ENCODE measurements around the gene COQ8A. TPM values are rescaled to one million over a fixed set of nuclear protein-coding genes. Genes with fewer than 3 reads are reported as not detected.

COQ8A gene
- total and polyA plus RNA-seq, 2 donors from 2014 or later: 29.4 to 44.1 TPM

GRCh38 chr1:226987179-226987536, 47.1 kb downstream of the COQ8A start:
- Histone ChIP-seq H3K9me3 (ENCODE audit: control insufficient read depth in 2 of 3, insufficient read depth in 1 of 3, low read length in 3 of 3) (no peaks in the 10 kb centered on the region), H3K4me3 (ENCODE audit: low read length in 3 of 3) (no peak overlapping the region), H3K9ac (ENCODE audit: low read length in 3 of 3) (no peak overlapping the region), H3K27me3 (ENCODE audit: control insufficient read depth, insufficient read depth, low read length) (no peaks in the 10 kb centered on the region), H3K4me1 (ENCODE audit: control insufficient read depth in 2 of 3, insufficient read depth in 2 of 3, low read depth in 1 of 3, low read length in 3 of 3) (peaks cover 0 to 7% (median 5%) of the 10 kb centered on the region in 3 donors), H3K36me3 (ENCODE audit: control insufficient read depth in 2 of 3, insufficient read depth in 3 of 3, low read length in 3 of 3) (peaks cover 0 to 20% (median 9%) of the 10 kb centered on the region in 3 donors), H3K27ac (ENCODE audit: low read depth in 2 of 2, low read length in 2 of 2) (no peak overlapping the region)
- FAIRE-seq: no peak
- intact Hi-C loops (cut with DNase I): no loop called here
- TF ChIP-seq, protein P1, sequence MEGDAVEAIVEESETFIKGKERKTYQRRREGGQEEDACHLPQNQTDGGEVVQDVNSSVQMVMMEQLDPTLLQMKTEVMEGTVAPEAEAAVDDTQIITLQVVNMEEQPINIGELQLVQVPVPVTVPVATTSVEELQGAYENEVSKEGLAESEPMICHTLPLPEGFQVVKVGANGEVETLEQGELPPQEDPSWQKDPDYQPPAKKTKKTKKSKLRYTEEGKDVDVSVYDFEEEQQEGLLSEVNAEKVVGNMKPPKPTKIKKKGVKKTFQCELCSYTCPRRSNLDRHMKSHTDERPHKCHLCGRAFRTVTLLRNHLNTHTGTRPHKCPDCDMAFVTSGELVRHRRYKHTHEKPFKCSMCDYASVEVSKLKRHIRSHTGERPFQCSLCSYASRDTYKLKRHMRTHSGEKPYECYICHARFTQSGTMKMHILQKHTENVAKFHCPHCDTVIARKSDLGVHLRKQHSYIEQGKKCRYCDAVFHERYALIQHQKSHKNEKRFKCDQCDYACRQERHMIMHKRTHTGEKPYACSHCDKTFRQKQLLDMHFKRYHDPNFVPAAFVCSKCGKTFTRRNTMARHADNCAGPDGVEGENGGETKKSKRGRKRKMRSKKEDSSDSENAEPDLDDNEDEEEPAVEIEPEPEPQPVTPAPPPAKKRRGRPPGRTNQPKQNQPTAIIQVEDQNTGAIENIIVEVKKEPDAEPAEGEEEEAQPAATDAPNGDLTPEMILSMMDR (IDR thresholded peaks at IDR 0.05; ENCODE audit: borderline replicate concordance, extremely low read depth, insufficient read depth): no peak
- DNase-seq: peak in 1 of 5 donors; percentile 61

DNA sequence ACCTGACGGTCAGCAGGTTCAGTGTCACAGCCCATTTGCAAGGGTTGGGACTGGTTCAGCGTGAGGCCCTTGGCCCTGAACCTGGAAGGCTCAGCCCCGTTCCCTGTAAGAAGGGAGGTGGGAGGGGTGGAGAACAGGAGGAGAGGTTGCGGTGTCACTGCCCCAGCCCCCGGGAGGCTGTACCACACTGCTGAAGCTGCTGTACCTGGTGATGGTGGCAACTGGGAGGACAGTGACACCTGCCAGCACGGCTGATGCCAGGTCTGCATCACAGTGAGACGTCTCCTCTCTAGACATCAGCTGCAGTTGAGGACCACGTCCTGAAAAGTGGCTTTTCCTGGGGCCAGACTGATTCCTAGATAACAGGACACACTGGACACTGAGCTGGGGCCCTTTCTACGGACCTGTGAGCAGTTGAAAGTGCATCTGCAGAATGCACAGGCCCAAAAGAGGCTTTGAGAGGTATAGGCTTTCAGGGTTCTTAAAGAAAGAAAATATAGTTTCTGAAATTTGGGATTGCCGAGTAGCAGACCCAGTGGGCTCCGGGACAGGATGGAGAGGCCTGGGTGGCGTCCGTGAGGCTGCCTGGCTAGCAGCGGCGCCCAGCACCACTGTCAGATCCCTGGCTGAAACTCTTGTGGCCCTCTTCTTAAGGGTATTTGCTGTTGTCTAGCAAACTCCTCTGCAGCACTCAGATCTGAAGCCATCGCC, 47.7 kb downstream of the COQ8A start:
- no peaks in the 10 kb centered on the region for H3K9me3 ChIP-seq (ENCODE audit: control insufficient read depth in 2 of 3, insufficient read depth in 1 of 3, low read length in 3 of 3)
- intact Hi-C loops (cut with DNase I): no loop called here
- no peak overlapping the region for H3K9ac ChIP-seq (ENCODE audit: low read length in 3 of 3)
- H3K4me1 ChIP-seq (ENCODE audit: control insufficient read depth in 2 of 3, insufficient read depth in 2 of 3, low read depth in 1 of 3, low read length in 3 of 3): peaks cover 0 to 13% (median 5%) of the 10 kb centered on the region in 3 donors
- no peaks in the 10 kb centered on the region for H3K27me3 ChIP-seq (ENCODE audit: control insufficient read depth, insufficient read depth, low read length)
- H3K4me3 ChIP-seq (ENCODE audit: low read length in 3 of 3): no peak overlapping the region
- peak in 1 of 5 donors; percentile 66 for DNase-seq
- H3K27ac ChIP-seq (ENCODE audit: low read depth in 2 of 2, low read length in 2 of 2): no peak overlapping the region
- TF ChIP-seq, protein P1 (IDR thresholded peaks at IDR 0.05; ENCODE audit: borderline replicate concordance, extremely low read depth, insufficient read depth): no peak
- H3K36me3 ChIP-seq (ENCODE audit: control insufficient read depth in 2 of 3, insufficient read depth in 3 of 3, low read length in 3 of 3): peaks cover 0 to 24% (median 9%) of the 10 kb centered on the region in 3 donors
- FAIRE-seq: no peak

- intact Hi-C loops (cut with DNase I): no loop called here
- FAIRE-seq (no peak), DNase-seq (no peak)
- Histone ChIP-seq H3K4me3 (ENCODE audit: low read length in 3 of 3) (no peak overlapping the region), H3K36me3 (ENCODE audit: control insufficient read depth in 2 of 3, insufficient read depth in 3 of 3, low read length in 3 of 3) (peaks cover 0 to 24% (median 9%) of the 10 kb centered on the region in 3 donors), H3K27ac (ENCODE audit: low read depth in 2 of 2, low read length in 2 of 2) (no peak overlapping the region), H3K4me1 (ENCODE audit: control insufficient read depth in 2 of 3, insufficient read depth in 2 of 3, low read depth in 1 of 3, low read length in 3 of 3) (peaks cover 0 to 16% (median 5%) of the 10 kb centered on the region in 3 donors), H3K9ac (ENCODE audit: low read length in 3 of 3) (no peak overlapping the region), H3K9me3 (ENCODE audit: control insufficient read depth in 2 of 3, insufficient read depth in 1 of 3, low read length in 3 of 3) (no peaks in the 10 kb centered on the region), H3K27me3 (ENCODE audit: control insufficient read depth, insufficient read depth, low read length) (no peaks in the 10 kb centered on the region)
- TF ChIP-seq, protein P1 (IDR thresholded peaks at IDR 0.05; ENCODE audit: borderline replicate concordance, extremely low read depth, insufficient read depth): no peak
Measured at GRCh38 chr1:226988334-226988666, 48.2 kb downstream of the COQ8A start.
